ENCODE measurements around the gene PROCR. TPM values are rescaled to one million over a fixed set of nuclear protein-coding genes. Genes with fewer than 3 reads are reported as not detected.
"Not testable (repeated sequence)": the region's sequence is repeated elsewhere in the genome, so short reads cannot be mapped to it uniquely, and the experiment has no call there.

Gene PROCR
- total RNA-seq, 4 donors from 2014 or later: 5.6 to 19.4 (median 7.3) TPM

DNA sequence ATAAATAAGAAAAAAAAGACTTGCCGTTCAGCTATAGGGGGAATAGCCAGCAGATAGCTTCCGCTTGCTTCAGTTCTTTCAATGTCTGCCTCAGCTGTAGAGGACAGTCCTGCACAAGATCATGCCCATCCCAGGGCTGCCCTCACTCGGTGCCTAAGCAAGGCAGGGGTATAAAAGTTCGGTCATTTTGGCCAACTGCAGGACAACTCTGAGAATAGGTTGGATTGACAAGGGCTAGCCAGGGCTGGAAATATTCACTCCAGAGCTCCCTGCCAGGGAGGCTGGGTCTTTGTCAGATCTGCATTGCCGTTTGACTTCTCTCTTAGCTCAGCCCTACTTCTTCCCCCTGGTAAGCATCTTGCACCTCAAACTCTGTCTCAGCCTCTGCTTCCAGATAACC is 8.4 kb downstream of the PROCR start:
- Histone ChIP-seq H3K36me3 (no peaks in the 10 kb centered on the region), H3K27me3 (peaks cover 0 to 4% (median 0%) of the 10 kb centered on the region in 3 donors), H3K4me1 (no peaks in the 10 kb centered on the region), H3K4me3 (no peak overlapping the region), H3K27ac (no peak overlapping the region), H3K9me3 (no peaks in the 10 kb centered on the region)
- intact Hi-C loops (cut with DNase I; ENCODE audit: low total_unique reads) (no loop called here), in situ Hi-C loops (cut with MboI; ENCODE audit: low sequenced_read_pairs in 4 of 4) (no loop called here)
- no peak for DNase-seq
- no peak for TF ChIP-seq POLR2A (IDR thresholded peaks at IDR 0.05)
- no peak for TF ChIP-seq CTCF (IDR thresholded peaks at IDR 0.05 in 4 of 5, conservative IDR thresholded peaks at IDR 0.05 in 1 of 5)
- no peak for ATAC-seq

GRCh38 chr20:35181731-35182130 is 9.9 kb downstream of the PROCR start:
- no peaks in the 10 kb centered on the region for H3K9me3 ChIP-seq
- H3K36me3 ChIP-seq: no peaks in the 10 kb centered on the region
- no peak for DNase-seq
- H3K4me3 ChIP-seq: no peak overlapping the region
- TF ChIP-seq CTCF (IDR thresholded peaks at IDR 0.05 in 4 of 5, conservative IDR thresholded peaks at IDR 0.05 in 1 of 5): no peak
- no peak for TF ChIP-seq POLR2A (IDR thresholded peaks at IDR 0.05)
- ATAC-seq: no peak
- H3K27ac ChIP-seq: no peak overlapping the region
- H3K27me3 ChIP-seq: no peaks in the 10 kb centered on the region
- H3K4me1 ChIP-seq: no peaks in the 10 kb centered on the region
- in situ Hi-C loops (cut with MboI; ENCODE audit: low sequenced_read_pairs in 4 of 4): no loop called here
- intact Hi-C loops (cut with DNase I; ENCODE audit: low total_unique reads): no loop called here

DNA sequence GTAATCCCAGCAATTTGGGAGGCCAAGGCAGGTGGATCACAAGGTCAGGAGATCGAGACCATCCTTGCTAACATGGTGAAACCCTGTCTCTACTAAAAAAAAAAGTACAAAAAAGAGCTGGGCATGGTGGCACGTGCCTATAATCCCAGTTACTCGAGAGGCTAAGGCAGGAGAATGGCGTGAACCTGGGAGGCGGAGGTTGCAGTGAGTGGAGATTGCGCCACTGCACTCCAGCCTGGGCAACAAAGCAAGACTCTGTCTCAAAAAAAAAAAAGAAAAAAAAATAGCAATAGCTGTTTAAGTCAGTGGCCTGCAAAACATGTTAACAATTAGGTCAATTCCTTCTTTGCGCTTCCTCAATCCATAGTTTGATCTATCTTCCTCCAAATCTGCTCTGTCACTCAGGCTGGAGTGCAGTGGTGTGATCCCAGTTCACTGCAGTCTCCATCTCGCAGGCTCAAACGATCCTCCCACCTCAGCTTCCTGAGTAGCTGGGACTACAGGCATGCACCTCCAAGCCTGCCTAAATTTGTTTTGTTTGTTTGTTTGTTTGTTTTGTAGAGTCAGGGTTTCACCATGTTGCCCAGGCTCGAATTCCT is 14.9 kb downstream of the PROCR start:
- H3K4me3 ChIP-seq; H3K27me3 ChIP-seq; H3K4me1 ChIP-seq; H3K36me3 ChIP-seq; H3K27ac ChIP-seq; intact Hi-C loops (cut with DNase I; ENCODE audit: low total_unique reads); in situ Hi-C loops (cut with MboI; ENCODE audit: low sequenced_read_pairs in 4 of 4); H3K9me3 ChIP-seq; DNase-seq; ATAC-seq: not testable (repeated sequence)

DNA sequence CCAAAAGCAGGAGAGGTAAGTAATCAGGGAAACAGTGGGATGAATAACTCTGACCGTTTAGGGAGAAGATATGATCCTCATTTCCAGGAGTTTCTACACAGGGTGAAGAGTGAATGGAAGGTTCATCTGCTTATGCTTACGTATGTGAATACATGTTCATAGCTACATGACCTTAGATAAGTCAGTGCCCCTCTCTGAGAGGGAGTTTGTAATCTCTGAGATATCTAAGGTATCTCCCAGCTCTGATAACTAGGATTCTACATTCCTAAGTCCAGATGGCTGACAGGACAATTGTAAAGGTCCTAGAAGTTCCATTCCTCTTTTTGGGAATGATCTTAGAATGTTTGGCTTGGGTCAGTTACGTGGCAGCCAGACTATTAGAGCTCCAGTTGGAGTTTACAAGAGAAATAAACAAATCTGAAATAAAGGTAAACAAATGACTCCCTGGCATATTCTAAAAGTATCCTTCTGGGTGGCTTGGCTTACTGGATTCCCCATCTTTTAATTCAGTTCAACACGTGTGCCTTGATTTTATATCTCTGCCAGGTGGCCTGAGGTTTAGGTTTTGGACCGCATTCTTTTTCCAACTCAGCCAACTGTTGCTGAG is 15.8 kb downstream of the PROCR start:
- H3K36me3 ChIP-seq: no peaks in the 10 kb centered on the region
- H3K9me3 ChIP-seq: no peaks in the 10 kb centered on the region
- no peak overlapping the region for H3K27ac ChIP-seq
- ATAC-seq (no peak), DNase-seq (no peak)
- H3K4me3 ChIP-seq: no peak overlapping the region
- no peaks in the 10 kb centered on the region for H3K27me3 ChIP-seq
- intact Hi-C loops (cut with DNase I; ENCODE audit: low total_unique reads) (no loop called here), in situ Hi-C loops (cut with MboI; ENCODE audit: low sequenced_read_pairs in 4 of 4) (no loop called here)
- no peak for TF ChIP-seq CTCF (IDR thresholded peaks at IDR 0.05 in 4 of 5, conservative IDR thresholded peaks at IDR 0.05 in 1 of 5)
- TF ChIP-seq POLR2A (IDR thresholded peaks at IDR 0.05): no peak
- no peaks in the 10 kb centered on the region for H3K4me1 ChIP-seq

- H3K27me3 ChIP-seq; H3K4me1 ChIP-seq; H3K4me3 ChIP-seq; in situ Hi-C loops (cut with MboI; ENCODE audit: low sequenced_read_pairs in 4 of 4); intact Hi-C loops (cut with DNase I; ENCODE audit: low total_unique reads); H3K36me3 ChIP-seq; H3K9me3 ChIP-seq; ATAC-seq; DNase-seq; H3K27ac ChIP-seq: not testable (repeated sequence)
Measured at GRCh38 chr20:35189223-35189622, 17.4 kb downstream of the PROCR start.

DNA sequence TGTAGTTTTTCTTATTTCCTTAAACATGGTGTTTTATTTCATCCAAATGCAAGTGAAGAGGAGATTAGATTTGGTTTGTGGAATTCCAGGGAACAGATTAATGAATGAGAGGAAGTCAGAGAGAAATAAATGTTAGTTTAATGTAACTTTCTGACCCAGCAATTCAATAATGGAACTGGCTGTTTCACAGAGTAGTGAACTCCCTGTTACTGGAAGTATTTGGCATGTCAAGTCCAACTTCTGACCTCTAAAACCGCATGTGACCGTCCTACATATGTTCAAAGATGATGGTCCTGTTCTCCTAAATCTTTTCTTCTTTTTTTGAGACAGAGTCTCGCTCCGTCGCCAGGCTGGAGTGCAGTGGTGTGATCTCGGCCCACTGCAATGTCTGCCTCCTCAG is 18.7 kb downstream of the PROCR start:
- no peak overlapping the region for H3K4me3 ChIP-seq

More for the DNA sequence above, 18.7 kb downstream of the PROCR start:
- ATAC-seq (no peak), DNase-seq (no peak)
- no peak overlapping the region for H3K27ac ChIP-seq
- in situ Hi-C loops (cut with MboI; ENCODE audit: low sequenced_read_pairs in 4 of 4): no loop called here
- intact Hi-C loops (cut with DNase I; ENCODE audit: low total_unique reads): no loop called here
- H3K36me3 ChIP-seq: no peaks in the 10 kb centered on the region
- H3K9me3 ChIP-seq: no peaks in the 10 kb centered on the region
- H3K4me1 ChIP-seq: no peaks in the 10 kb centered on the region
- H3K27me3 ChIP-seq: no peaks in the 10 kb centered on the region
- TF ChIP-seq POLR2A (IDR thresholded peaks at IDR 0.05): no peak
- TF ChIP-seq CTCF (IDR thresholded peaks at IDR 0.05 in 4 of 5, conservative IDR thresholded peaks at IDR 0.05 in 1 of 5): no peak

Data from gastrocnemius medialis (tissue), 4 donors.